Measurements from ENCODE around the gene FYTTD1.

The FYTTD1 gene

GRCh38 chr3:197750858-197751737 lies 1.4 kb downstream of the FYTTD1 start:
- Mint-ChIP-seq H3K9me3 (no peaks in the 10 kb centered on the region), H3K4me1 (peaks cover 71% of the 10 kb centered on the region), H3K27ac (peak overlapping the region; percentile 84), H3K4me3 (peak overlapping the region; percentile 90), H3K36me3 (peaks cover 22% of the 10 kb centered on the region), H3K27me3 (no peaks in the 10 kb centered on the region)
- no peak for ATAC-seq

GRCh38 chr3:197752107-197752506 lies 2.4 kb downstream of the FYTTD1 start:
- Mint-ChIP-seq H3K27me3 (no peaks in the 10 kb centered on the region), H3K4me1 (peaks cover 69% of the 10 kb centered on the region), H3K4me3 (peak overlapping the region; percentile 75), H3K36me3 (peaks cover 30% of the 10 kb centered on the region), H3K27ac (peak overlapping the region; percentile 84), H3K9me3 (no peaks in the 10 kb centered on the region)
- ATAC-seq: no peak

- H3K27me3 Mint-ChIP-seq: no peaks in the 10 kb centered on the region
- peak overlapping the region; percentile 52 for H3K4me3 Mint-ChIP-seq
- no peaks in the 10 kb centered on the region for H3K9me3 Mint-ChIP-seq
- ATAC-seq: no peak
- peaks cover 30% of the 10 kb centered on the region for H3K36me3 Mint-ChIP-seq
- no peak overlapping the region for H3K27ac Mint-ChIP-seq
- peaks cover 66% of the 10 kb centered on the region for H3K4me1 Mint-ChIP-seq
These were observed 3.6 kb downstream of the FYTTD1 start for GRCh38 chr3:197753263-197753662.

GRCh38 chr3:197756704-197757103 lies 7.0 kb downstream of the FYTTD1 start:
- ATAC-seq: no peak
- H3K4me1 Mint-ChIP-seq: peaks cover 44% of the 10 kb centered on the region
- H3K9me3 Mint-ChIP-seq: no peaks in the 10 kb centered on the region
- no peak overlapping the region for H3K27ac Mint-ChIP-seq
- H3K4me3 Mint-ChIP-seq: no peak overlapping the region
- H3K36me3 Mint-ChIP-seq: peaks cover 15% of the 10 kb centered on the region
- no peaks in the 10 kb centered on the region for H3K27me3 Mint-ChIP-seq

GRCh38 chr3:197758512-197758911 lies 8.8 kb downstream of the FYTTD1 start:
- H3K4me1 Mint-ChIP-seq: peaks cover 28% of the 10 kb centered on the region
- H3K27ac Mint-ChIP-seq: no peak overlapping the region
- no peaks in the 10 kb centered on the region for H3K9me3 Mint-ChIP-seq
- no peak overlapping the region for H3K4me3 Mint-ChIP-seq
- no peaks in the 10 kb centered on the region for H3K27me3 Mint-ChIP-seq
- H3K36me3 Mint-ChIP-seq: peaks cover 19% of the 10 kb centered on the region
- no peak for ATAC-seq

GRCh38 chr3:197761784-197762183 lies 12.1 kb downstream of the FYTTD1 start:
- peaks cover 21% of the 10 kb centered on the region for H3K36me3 Mint-ChIP-seq
- H3K27me3 Mint-ChIP-seq: no peaks in the 10 kb centered on the region
- no peaks in the 10 kb centered on the region for H3K9me3 Mint-ChIP-seq
- H3K4me3 Mint-ChIP-seq: no peak overlapping the region
- ATAC-seq: no peak
- H3K27ac Mint-ChIP-seq: no peak overlapping the region
- no peaks in the 10 kb centered on the region for H3K4me1 Mint-ChIP-seq

- H3K4me3 Mint-ChIP-seq: no peak overlapping the region
- no peak overlapping the region for H3K27ac Mint-ChIP-seq
- H3K36me3 Mint-ChIP-seq: peaks cover 76% of the 10 kb centered on the region
- H3K4me1 Mint-ChIP-seq: peaks cover 24% of the 10 kb centered on the region
- H3K9me3 Mint-ChIP-seq: no peaks in the 10 kb centered on the region
- H3K27me3 Mint-ChIP-seq: no peaks in the 10 kb centered on the region
- ATAC-seq: no peak
These were observed 25.6 kb downstream of the FYTTD1 start for GRCh38 chr3:197775317-197775716.

GRCh38 chr3:197782230-197782629 lies 32.5 kb downstream of the FYTTD1 start:
- no peaks in the 10 kb centered on the region for H3K9me3 Mint-ChIP-seq
- H3K4me3 Mint-ChIP-seq: peak overlapping the region; percentile 18
- peaks cover 43% of the 10 kb centered on the region for H3K4me1 Mint-ChIP-seq
- ATAC-seq: peak; percentile 94
- H3K36me3 Mint-ChIP-seq: peaks cover 46% of the 10 kb centered on the region
- no peaks in the 10 kb centered on the region for H3K27me3 Mint-ChIP-seq
- H3K27ac Mint-ChIP-seq: peak overlapping the region; percentile 94

GRCh38 chr3:197784019-197784585 lies 34.4 kb downstream of the FYTTD1 start:
- peak; percentile 27 for ATAC-seq
- Mint-ChIP-seq H3K4me3 (peak overlapping the region; percentile 58), H3K9me3 (no peaks in the 10 kb centered on the region), H3K4me1 (peaks cover 50% of the 10 kb centered on the region), H3K27me3 (no peaks in the 10 kb centered on the region), H3K27ac (peak overlapping the region; percentile 94), H3K36me3 (peaks cover 38% of the 10 kb centered on the region)

- Mint-ChIP-seq H3K4me1 (peaks cover 47% of the 10 kb centered on the region), H3K4me3 (no peak overlapping the region), H3K27me3 (no peaks in the 10 kb centered on the region), H3K27ac (peak overlapping the region; percentile 11), H3K9me3 (no peaks in the 10 kb centered on the region), H3K36me3 (peaks cover 15% of the 10 kb centered on the region)
- no peak for ATAC-seq
These were observed 37.7 kb downstream of the FYTTD1 start for GRCh38 chr3:197787412-197787811.

- no peak overlapping the region for H3K4me3 Mint-ChIP-seq
- H3K9me3 Mint-ChIP-seq: no peaks in the 10 kb centered on the region
- peaks cover 48% of the 10 kb centered on the region for H3K4me1 Mint-ChIP-seq
- peak overlapping the region; percentile 93 for H3K27ac Mint-ChIP-seq
- ATAC-seq: no peak
- H3K27me3 Mint-ChIP-seq: no peaks in the 10 kb centered on the region
- peaks cover 10% of the 10 kb centered on the region for H3K36me3 Mint-ChIP-seq
These were observed 39.6 kb downstream of the FYTTD1 start for GRCh38 chr3:197789309-197789708.

GRCh38 chr3:197790033-197790432 lies 40.4 kb downstream of the FYTTD1 start:
- H3K4me1 Mint-ChIP-seq: peaks cover 45% of the 10 kb centered on the region
- H3K27ac Mint-ChIP-seq: peak overlapping the region; percentile 93
- H3K4me3 Mint-ChIP-seq: peak overlapping the region; percentile 88
- no peak for ATAC-seq
- no peaks in the 10 kb centered on the region for H3K9me3 Mint-ChIP-seq
- no peaks in the 10 kb centered on the region for H3K27me3 Mint-ChIP-seq
- H3K36me3 Mint-ChIP-seq: peaks cover 7% of the 10 kb centered on the region

GRCh38 chr3:197791113-197791891 lies 41.6 kb downstream of the FYTTD1 start, which contains the start of gene LRCH3:
Gene LRCH3 (plus strand): TSS chr3:197791254. CDS start chr3:197791279, 25 bp downstream.
- Mint-ChIP-seq H3K27me3 (no peaks in the 10 kb centered on the region), H3K36me3 (peaks cover 7% of the 10 kb centered on the region), H3K27ac (peak within 1 kb of the TSS; percentile 93), H3K4me3 (peak within 1 kb of the TSS; percentile 88), H3K9me3 (no peaks in the 10 kb centered on the region), H3K4me1 (peaks cover 57% of the 10 kb centered on the region)
- ATAC-seq: peak; percentile 91

- Mint-ChIP-seq H3K36me3 (peaks cover 7% of the 10 kb centered on the region), H3K4me1 (peaks cover 64% of the 10 kb centered on the region), H3K9me3 (no peaks in the 10 kb centered on the region), H3K27me3 (no peaks in the 10 kb centered on the region), H3K4me3 (peak overlapping the region; percentile 88), H3K27ac (peak overlapping the region; percentile 93)
- ATAC-seq: peak; percentile 64
These were observed 42.4 kb downstream of the FYTTD1 start for GRCh38 chr3:197791892-197792647.
